Neural crest cell (in vitro differentiated cells): Measurements from ENCODE around the gene ATR. TPM values are rescaled to one million over a fixed set of nuclear protein-coding genes. Genes with fewer than 3 reads are reported as not detected.

ENCODE experiments used
- DNase-seq: peaks from one replicate; pipeline ENCODE4 v3.0.0; 2021; ENCODE audit warnings: low read depth, mixed read lengths, low spot score
- H3K27ac Mint-ChIP-seq: one replicate; pipeline ENCODE4 v1.8.0; 2021; ENCODE audit warnings: mild to moderate bottlenecking, mixed read lengths; ENCODE audit not compliant: unreplicated experiment
- H3K27me3 Mint-ChIP-seq: 2 replicates; pipeline ENCODE4 v1.8.0; 2021; ENCODE audit warnings: low read depth, mild to moderate bottlenecking, mixed read lengths
- H3K36me3 Mint-ChIP-seq: 2 replicates; pipeline ENCODE4 v1.8.0; 2021; ENCODE audit warnings: low read depth, mild to moderate bottlenecking, mixed read lengths
- H3K4me1 Mint-ChIP-seq: 2 replicates; pipeline ENCODE4 v1.8.0; 2021; ENCODE audit warnings: mixed read lengths
- H3K4me3 Mint-ChIP-seq: one replicate; pipeline ENCODE4 v1.8.0; 2021; ENCODE audit warnings: mild to moderate bottlenecking, mixed read lengths
- H3K9me3 Mint-ChIP-seq: 2 replicates; pipeline ENCODE4 v1.8.0; 2021; ENCODE audit warnings: mixed read lengths
- CTCF ChIP-seq: fragments of 200-600 bp; sonication (generic); conservative IDR thresholded peaks from 2 replicates; pipeline ENCODE4 v1.5.0; 2021; ENCODE audit warnings: antibody characterized with exemption, mild to moderate bottlenecking
- total RNA-seq: library from RNA; stranded (reverse); gene quantifications from 2 replicates; pipeline ENCODE4 v1.2.1, GENCODE V29; 2021

Gene ATR
- total RNA-seq, 1 donor from 2014 or later, result 23.3 TPM

DNA sequence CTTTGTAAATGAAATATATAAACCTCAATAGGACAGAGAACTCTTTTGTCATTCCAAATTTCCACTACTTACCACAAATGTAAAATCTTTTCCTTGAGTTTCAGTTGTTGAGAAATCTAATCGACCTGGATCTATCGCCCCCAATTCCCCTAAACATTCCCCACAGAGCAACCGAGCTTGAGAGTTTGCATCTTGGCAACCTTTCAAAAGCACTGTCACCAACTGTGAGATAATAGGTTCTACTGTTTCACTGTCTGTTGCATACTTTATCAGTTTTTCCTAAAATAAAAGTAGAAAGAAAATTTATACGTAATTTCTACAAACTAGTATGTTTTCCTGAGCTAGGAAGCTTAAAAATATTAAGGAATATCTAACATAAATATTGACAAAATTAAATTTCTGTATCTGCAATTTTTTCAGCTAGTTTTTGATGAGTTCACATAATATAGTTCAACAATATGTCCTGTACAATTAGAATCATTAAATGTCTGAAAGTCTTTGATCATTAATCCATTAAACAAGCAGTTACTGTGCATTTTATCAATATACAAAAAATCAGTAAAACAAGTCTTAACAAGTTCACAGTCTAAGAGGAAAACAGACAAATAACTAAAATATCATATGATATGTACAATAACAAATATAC, 54.5 kb downstream of the ATR start:
- H3K4me3 Mint-ChIP-seq, result no peak overlapping the region
- no peaks in the 10 kb centered on the region for H3K9me3 Mint-ChIP-seq
- H3K27me3 Mint-ChIP-seq, result no peaks in the 10 kb centered on the region
- no peak overlapping the region for H3K27ac Mint-ChIP-seq
- H3K36me3 Mint-ChIP-seq, result peaks cover 25% of the 10 kb centered on the region
- no peak for TF ChIP-seq CTCF
- no peaks in the 10 kb centered on the region for H3K4me1 Mint-ChIP-seq
- no peak for DNase-seq

DNA sequence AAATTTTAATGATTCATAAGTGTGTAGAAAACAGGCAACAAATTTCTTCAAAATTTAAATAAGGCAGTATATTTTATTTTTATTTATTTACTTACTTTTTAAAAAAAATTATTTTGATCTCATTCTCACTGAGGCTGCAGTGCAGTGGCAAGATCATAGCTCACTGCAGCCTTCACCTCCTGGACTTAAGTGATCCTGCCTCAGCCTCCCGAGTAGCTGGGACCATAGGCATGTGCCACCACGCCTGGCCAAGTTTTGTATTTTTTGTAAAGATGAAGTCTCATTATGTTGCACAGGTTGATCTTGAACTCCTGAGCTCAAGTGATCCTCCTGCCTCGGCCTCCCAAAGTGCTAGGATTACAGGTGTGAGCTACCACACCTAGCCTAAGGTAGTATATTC, 69.5 kb downstream of the ATR start:
- no peak for TF ChIP-seq CTCF
- Mint-ChIP-seq H3K36me3 (peaks cover 13% of the 10 kb centered on the region), H3K27me3 (no peaks in the 10 kb centered on the region), H3K4me1 (no peaks in the 10 kb centered on the region), H3K27ac (no peak overlapping the region), H3K9me3 (no peaks in the 10 kb centered on the region), H3K4me3 (no peak overlapping the region)
- no peak for DNase-seq

DNA sequence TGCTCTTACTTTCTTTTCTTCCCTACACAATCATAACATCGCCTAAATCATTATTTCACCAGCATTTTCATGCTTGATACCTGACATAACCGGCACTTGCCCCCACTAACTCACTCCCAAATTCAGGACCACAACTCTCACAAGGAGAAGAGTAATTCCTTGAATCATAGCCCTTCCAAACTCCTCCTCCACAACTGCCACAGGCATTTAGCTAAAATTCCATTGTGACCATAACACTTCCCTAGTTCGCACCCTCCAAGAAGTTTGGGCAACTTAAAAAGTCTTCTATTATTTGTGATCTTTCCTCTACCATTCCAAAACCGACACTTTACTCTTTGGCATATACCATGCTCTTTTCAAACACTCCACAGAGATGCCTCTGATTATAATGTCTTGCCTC, 71.3 kb downstream of the ATR start:
- H3K27me3 Mint-ChIP-seq, result no peaks in the 10 kb centered on the region
- H3K4me1 Mint-ChIP-seq, result no peaks in the 10 kb centered on the region
- H3K4me3 Mint-ChIP-seq, result no peak overlapping the region
- H3K9me3 Mint-ChIP-seq, result peaks cover 3% of the 10 kb centered on the region
- peaks cover 13% of the 10 kb centered on the region for H3K36me3 Mint-ChIP-seq
- no peak for TF ChIP-seq CTCF
- no peak for DNase-seq
- H3K27ac Mint-ChIP-seq, result peak overlapping the region; percentile 47

DNA sequence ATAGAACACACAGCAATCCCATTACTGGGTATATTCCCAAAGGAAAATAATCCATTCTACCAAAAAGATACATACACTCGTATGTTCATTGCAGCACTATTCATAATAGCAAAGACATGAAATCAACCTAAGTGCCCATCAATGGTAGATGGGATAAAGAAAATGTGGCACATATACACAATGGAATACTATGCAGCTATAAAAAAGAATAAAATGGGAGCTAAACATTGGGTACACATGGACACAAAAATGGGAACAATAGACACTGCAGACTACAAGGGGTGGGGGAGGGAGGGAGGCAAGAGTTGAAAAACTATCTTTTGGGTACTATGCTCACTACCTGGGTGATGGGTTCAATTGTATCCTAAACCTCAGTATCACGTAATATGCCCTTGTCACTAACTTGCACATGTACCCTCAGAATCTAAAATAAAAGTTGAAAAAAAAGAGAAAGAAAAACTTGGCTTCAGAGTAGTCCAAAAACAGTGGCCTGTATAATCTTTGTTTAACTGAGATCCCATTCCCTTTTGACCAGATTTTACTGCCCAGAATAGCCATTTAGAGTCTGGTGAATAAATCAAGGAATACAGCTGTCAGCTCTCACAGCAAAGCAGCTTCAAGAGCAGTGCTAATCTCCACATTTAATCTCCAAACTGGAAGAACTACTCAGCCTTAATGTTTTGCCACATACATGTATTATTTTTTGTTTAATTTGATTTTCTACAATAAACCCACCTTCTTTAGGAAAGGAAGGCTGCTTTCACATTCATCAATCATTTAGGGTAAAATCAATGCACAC, 76.1 kb downstream of the ATR start:
- H3K4me1 Mint-ChIP-seq, result no peaks in the 10 kb centered on the region
- H3K4me3 Mint-ChIP-seq, result no peak overlapping the region
- H3K27ac Mint-ChIP-seq, result no peak overlapping the region
- no peak for DNase-seq
- H3K9me3 Mint-ChIP-seq, result peaks cover 4% of the 10 kb centered on the region
- H3K27me3 Mint-ChIP-seq, result no peaks in the 10 kb centered on the region
- no peak for TF ChIP-seq CTCF
- H3K36me3 Mint-ChIP-seq, result peaks cover 15% of the 10 kb centered on the region

DNA sequence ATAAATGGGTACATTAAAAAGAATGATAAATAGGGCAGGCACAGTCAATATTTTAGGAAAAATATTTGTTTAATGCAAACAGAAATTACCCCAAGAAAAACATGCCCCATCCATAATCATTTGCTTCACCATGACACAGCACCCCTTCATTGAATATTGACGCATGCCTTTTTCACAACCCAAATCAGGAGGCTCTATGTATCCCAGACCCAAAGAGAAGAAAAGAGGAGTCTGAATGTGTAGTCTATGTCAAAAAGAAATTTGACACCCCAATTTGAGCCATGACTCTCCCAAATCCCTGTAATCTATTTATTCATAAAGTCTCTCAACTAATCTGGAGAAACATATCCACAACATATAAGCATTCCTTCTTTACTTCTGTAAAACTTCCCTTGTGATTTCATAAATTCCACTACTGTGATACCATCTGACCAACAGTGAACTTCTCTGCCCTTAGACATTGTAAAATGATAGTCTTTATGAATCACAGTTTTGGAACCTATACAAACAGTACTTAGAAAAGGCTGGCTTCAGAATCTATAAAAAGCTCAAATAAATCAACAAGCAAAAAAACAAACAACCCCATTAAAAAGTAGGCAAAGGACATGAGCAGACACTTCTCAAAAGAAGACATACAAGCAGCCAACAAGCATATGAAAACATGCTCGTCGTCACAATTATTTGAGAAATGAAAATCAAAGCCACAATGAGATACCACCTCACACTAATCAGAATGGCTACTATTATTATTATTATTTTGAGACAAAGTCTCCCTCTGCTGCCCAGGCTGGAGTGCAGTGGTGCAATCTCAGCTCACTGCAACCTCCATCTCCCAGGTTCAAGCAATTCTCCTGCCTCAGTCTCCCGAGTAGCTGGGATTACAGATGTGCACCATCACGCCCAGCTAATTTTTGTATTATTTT, 77.3 kb downstream of the ATR start:
- TF ChIP-seq CTCF, result no peak
- Mint-ChIP-seq H3K36me3 (peaks cover 15% of the 10 kb centered on the region), H3K27ac (no peak overlapping the region), H3K27me3 (no peaks in the 10 kb centered on the region), H3K9me3 (peaks cover 4% of the 10 kb centered on the region), H3K4me1 (no peaks in the 10 kb centered on the region), H3K4me3 (no peak overlapping the region)
- no peak for DNase-seq
